Mesendoderm (in vitro differentiated cells): ENCODE measurements around the gene PAPOLA.

Experiments
- DNase-seq: peaks from one replicate; pipeline ENCODE4 v3.0.0; 2013
- H2AK5ac ChIP-seq: 2 replicates; pipeline ENCODE4 v1.6.1; 2013; ENCODE audit warnings: low read length, inconsistent platforms
- H2BK120ac ChIP-seq: 2 replicates; pipeline ENCODE4 v1.6.1; 2013; ENCODE audit warnings: low read depth, mild to moderate bottlenecking, low read length, moderate library complexity, mixed read lengths
- H2BK15ac ChIP-seq: replicated peaks from 2 replicates; pipeline ENCODE4 v1.6.1; 2013; ENCODE audit warnings: low read depth, mild to moderate bottlenecking, moderate library complexity
- H2BK5ac ChIP-seq: 2 replicates; pipeline ENCODE4 v1.6.1; 2013; ENCODE audit warnings: low read length, inconsistent platforms
- H3K18ac ChIP-seq: 2 replicates; pipeline ENCODE4 v1.6.1; 2013; ENCODE audit warnings: mild to moderate bottlenecking, low read length, mixed read lengths
- H3K23ac ChIP-seq: one replicate; pipeline ENCODE4 v1.6.1; 2013; ENCODE audit warnings: low read length
- H3K27ac ChIP-seq: 2 replicates; pipeline ENCODE4 v1.5.1; 2013; ENCODE audit warnings: low read depth, mild to moderate bottlenecking, inconsistent platforms, low read length, moderate library complexity
- H3K27me3 ChIP-seq: 2 replicates; pipeline ENCODE4 v1.6.1; 2013; ENCODE audit warnings: low read length, control low read depth, mild to moderate bottlenecking, inconsistent platforms; ENCODE audit not compliant: insufficient read depth, poor library complexity
- H3K36me3 ChIP-seq: 2 replicates; pipeline ENCODE4 v1.6.1; 2013; ENCODE audit warnings: low read length, inconsistent platforms; ENCODE audit not compliant: control insufficient read depth, insufficient read depth
- H3K4ac ChIP-seq: one replicate; pipeline ENCODE4 v1.6.1; 2013; ENCODE audit warnings: low read depth, mild to moderate bottlenecking, low read length, moderate library complexity
- H3K4me1 ChIP-seq: 2 replicates; pipeline ENCODE4 v1.6.1; 2013; ENCODE audit warnings: low read depth, low read length, inconsistent platforms; ENCODE audit not compliant: control insufficient read depth
- H3K4me2 ChIP-seq: 2 replicates; pipeline ENCODE4 v1.6.1; 2013; ENCODE audit warnings: low read length
- H3K4me3 ChIP-seq: 2 replicates; pipeline ENCODE4 v1.5.1; 2013; ENCODE audit warnings: mild to moderate bottlenecking, low read length
- H3K56ac ChIP-seq: one replicate; pipeline ENCODE4 v1.6.1; 2013; ENCODE audit warnings: low read length
- H3K79me1 ChIP-seq: 2 replicates; pipeline ENCODE4 v1.6.1; 2013; ENCODE audit warnings: low read length, inconsistent platforms
- H3K79me2 ChIP-seq: 2 replicates; pipeline ENCODE4 v1.6.1; 2013; ENCODE audit warnings: mild to moderate bottlenecking, low read length; ENCODE audit not compliant: control insufficient read depth, insufficient read depth
- H3K9ac ChIP-seq: 2 replicates; pipeline ENCODE4 v1.6.1; 2013; ENCODE audit warnings: low read length, inconsistent platforms
- H4K5ac ChIP-seq: one replicate; pipeline ENCODE4 v1.6.1; 2013; ENCODE audit warnings: low read length
- H4K8ac ChIP-seq: one replicate; pipeline ENCODE4 v1.6.1; 2013; ENCODE audit warnings: low read depth, mild to moderate bottlenecking, control low read depth, low read length, moderate library complexity
- WGBS: extraction: QIAGEN DNeasy Blood & Tissue Kit; methylation state at CpG from one replicate; pipeline ENCODE4 v1.1.7; 2013; ENCODE audit warnings: low lambda C conversion rate, missing lambda C conversion rate; ENCODE audit not compliant: insufficient coverage; ENCODE audit errors: extremely low coverage; 5-methylcytosine and 5-hydroxymethylcytosine counted together

PAPOLA gene

DNA sequence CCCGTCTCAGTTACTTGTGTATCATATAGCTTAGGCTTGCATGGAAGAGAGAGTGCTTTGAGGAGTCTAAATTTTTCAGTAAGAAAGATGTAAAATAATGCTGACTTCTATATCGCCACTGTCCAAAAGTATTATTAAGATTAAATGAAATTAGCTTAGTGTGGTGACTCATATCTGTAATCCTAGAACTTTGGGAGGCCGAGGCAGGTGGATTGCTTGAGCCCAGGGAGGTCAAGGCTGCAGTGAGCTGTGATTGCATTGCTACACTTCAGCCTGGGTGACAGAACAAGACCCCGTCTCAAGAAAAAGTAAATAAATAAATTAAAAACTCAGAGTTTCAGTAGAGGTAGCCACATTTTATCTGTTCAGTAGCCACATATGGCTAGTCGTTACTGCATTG is 23.3 kb downstream of the PAPOLA start:
- H2BK120ac ChIP-seq: no peak overlapping the region
- H3K23ac ChIP-seq: no peak overlapping the region
- no peak overlapping the region for H3K4ac ChIP-seq
- H3K27me3 ChIP-seq: no peaks in the 10 kb centered on the region
- no peak overlapping the region for H3K9ac ChIP-seq
- peaks cover 6% of the 10 kb centered on the region for H3K79me1 ChIP-seq
- no peak for DNase-seq
- H3K79me2 ChIP-seq: peaks cover 6% of the 10 kb centered on the region
- no peak overlapping the region for H4K8ac ChIP-seq
- H3K56ac ChIP-seq: no peak overlapping the region
- H3K4me3 ChIP-seq: no peak overlapping the region
- no peak overlapping the region for H4K5ac ChIP-seq
- no peak overlapping the region for H3K18ac ChIP-seq
- H3K4me2 ChIP-seq: no peak overlapping the region
- H3K36me3 ChIP-seq: peaks cover 2% of the 10 kb centered on the region
- H2BK15ac ChIP-seq: no peak overlapping the region
- WGBS: no CpG with 5 or more reads among the region's 5 CpGs
- H2BK5ac ChIP-seq: no peak overlapping the region
- no peak overlapping the region for H3K27ac ChIP-seq
- H2AK5ac ChIP-seq: no peak overlapping the region
- no peaks in the 10 kb centered on the region for H3K4me1 ChIP-seq

GRCh38 chr14:96532632-96533031 is 30.4 kb downstream of the PAPOLA start:
- no peak overlapping the region for H2AK5ac ChIP-seq
- H3K4me2 ChIP-seq: no peak overlapping the region
- no peak overlapping the region for H2BK15ac ChIP-seq
- H3K4me3 ChIP-seq: no peak overlapping the region
- H3K79me1 ChIP-seq: no peaks in the 10 kb centered on the region
- no peak overlapping the region for H3K56ac ChIP-seq
- H4K5ac ChIP-seq: no peak overlapping the region
- no peaks in the 10 kb centered on the region for H3K27me3 ChIP-seq
- H3K4me1 ChIP-seq: no peaks in the 10 kb centered on the region
- H4K8ac ChIP-seq: no peak overlapping the region
- no peaks in the 10 kb centered on the region for H3K36me3 ChIP-seq
- no peaks in the 10 kb centered on the region for H3K79me2 ChIP-seq
- H3K18ac ChIP-seq: no peak overlapping the region
- H2BK120ac ChIP-seq: no peak overlapping the region
- no peak overlapping the region for H3K23ac ChIP-seq
- H3K9ac ChIP-seq: no peak overlapping the region
- no peak for DNase-seq
- H3K4ac ChIP-seq: no peak overlapping the region
- H2BK5ac ChIP-seq: no peak overlapping the region
- H3K27ac ChIP-seq: no peak overlapping the region

DNA sequence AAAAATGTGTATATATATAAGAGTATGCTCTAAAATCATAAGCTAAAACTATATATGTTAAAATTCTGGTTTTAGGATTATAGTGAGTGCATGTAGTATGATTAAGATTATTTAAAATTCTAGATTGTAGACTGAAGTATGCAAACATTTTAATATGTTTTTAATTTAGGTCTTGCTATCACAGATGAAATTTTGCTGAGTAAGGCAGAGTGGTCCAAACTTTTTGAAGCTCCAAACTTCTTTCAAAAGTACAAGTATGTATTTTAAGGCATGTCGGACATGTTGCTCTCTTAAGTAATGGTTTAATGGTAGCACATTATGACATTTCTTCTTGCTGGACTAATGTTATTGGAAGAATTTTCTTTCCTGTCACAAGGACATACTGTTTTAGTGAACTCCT is 34.6 kb downstream of the PAPOLA start:
- Histone ChIP-seq H2BK5ac (no peak overlapping the region), H3K23ac (no peak overlapping the region), H2BK120ac (no peak overlapping the region), H3K4me1 (no peaks in the 10 kb centered on the region), H4K5ac (no peak overlapping the region), H3K79me2 (no peaks in the 10 kb centered on the region), H4K8ac (no peak overlapping the region), H3K56ac (no peak overlapping the region), H3K79me1 (no peaks in the 10 kb centered on the region), H3K4me2 (no peak overlapping the region), H3K36me3 (no peaks in the 10 kb centered on the region), H3K4ac (no peak overlapping the region), H3K9ac (no peak overlapping the region), H3K27me3 (no peaks in the 10 kb centered on the region), H3K4me3 (no peak overlapping the region), H2AK5ac (no peak overlapping the region), H3K18ac (no peak overlapping the region), H2BK15ac (no peak overlapping the region), H3K27ac (no peak overlapping the region)
- WGBS: no CpG with 5 or more reads among the region's 1 CpG
- no peak for DNase-seq

GRCh38 chr14:96538097-96538989 is 36.2 kb downstream of the PAPOLA start:
- no peak overlapping the region for H2BK120ac ChIP-seq
- no peak overlapping the region for H3K4ac ChIP-seq
- no peak overlapping the region for H3K9ac ChIP-seq
- WGBS: no CpG with 5 or more reads among the region's 3 CpGs
- H3K4me1 ChIP-seq: no peaks in the 10 kb centered on the region
- H4K5ac ChIP-seq: no peak overlapping the region
- H3K79me1 ChIP-seq: no peaks in the 10 kb centered on the region
- no peak overlapping the region for H3K23ac ChIP-seq
- H3K56ac ChIP-seq: no peak overlapping the region
- no peaks in the 10 kb centered on the region for H3K36me3 ChIP-seq
- no peak overlapping the region for H3K4me3 ChIP-seq
- no peaks in the 10 kb centered on the region for H3K79me2 ChIP-seq
- no peak overlapping the region for H2BK5ac ChIP-seq
- no peak for DNase-seq
- H2BK15ac ChIP-seq: no peak overlapping the region
- no peak overlapping the region for H4K8ac ChIP-seq
- H2AK5ac ChIP-seq: no peak overlapping the region
- H3K27ac ChIP-seq: no peak overlapping the region
- no peaks in the 10 kb centered on the region for H3K27me3 ChIP-seq
- no peak overlapping the region for H3K18ac ChIP-seq
- H3K4me2 ChIP-seq: no peak overlapping the region

DNA sequence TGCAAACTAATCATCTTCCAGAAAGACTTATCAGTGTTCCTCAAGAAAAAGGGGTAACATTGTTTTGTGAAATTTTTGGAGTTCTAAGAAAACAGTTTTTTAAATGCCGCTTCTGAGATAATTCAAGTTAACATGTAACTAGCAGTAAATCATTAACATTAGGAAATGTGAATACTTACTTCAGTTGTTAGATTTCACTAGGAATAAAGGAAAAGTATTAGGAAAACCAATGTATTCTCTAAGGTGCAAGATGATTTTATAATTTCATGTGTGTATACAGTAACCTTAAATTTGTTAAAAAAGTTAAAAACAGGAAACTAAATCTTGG is 36.8 kb downstream of the PAPOLA start:
- H3K18ac ChIP-seq: no peak overlapping the region

More for the DNA sequence above, 36.8 kb downstream of the PAPOLA start:
- no peaks in the 10 kb centered on the region for H3K79me2 ChIP-seq
- H3K27me3 ChIP-seq: no peaks in the 10 kb centered on the region
- no CpG with 5 or more reads among the region's 1 CpG for WGBS
- H3K79me1 ChIP-seq: no peaks in the 10 kb centered on the region
- no peak overlapping the region for H3K9ac ChIP-seq
- no peak overlapping the region for H2BK5ac ChIP-seq
- no peak overlapping the region for H3K4me3 ChIP-seq
- H3K56ac ChIP-seq: no peak overlapping the region
- H3K36me3 ChIP-seq: peaks cover 2% of the 10 kb centered on the region
- no peak overlapping the region for H4K5ac ChIP-seq
- H3K4me1 ChIP-seq: no peaks in the 10 kb centered on the region
- no peak overlapping the region for H3K23ac ChIP-seq
- no peak overlapping the region for H2BK15ac ChIP-seq
- no peak overlapping the region for H2BK120ac ChIP-seq
- no peak for DNase-seq
- H3K4ac ChIP-seq: no peak overlapping the region
- no peak overlapping the region for H3K27ac ChIP-seq
- no peak overlapping the region for H2AK5ac ChIP-seq
- no peak overlapping the region for H4K8ac ChIP-seq
- no peak overlapping the region for H3K4me2 ChIP-seq
